Right forelimb (tissue), 1 donor: Measurements from ENCODE around the gene PDHA2.
"Not testable (repeated sequence)": the region's sequence is repeated elsewhere in the genome, so short reads cannot be mapped to it uniquely, and the experiment has no call there.

Source experiments
- DNase-seq: peaks from one replicate; pipeline ENCODE4 v3.0.0-alpha.2; 2018

Gene PDHA2

DNA sequence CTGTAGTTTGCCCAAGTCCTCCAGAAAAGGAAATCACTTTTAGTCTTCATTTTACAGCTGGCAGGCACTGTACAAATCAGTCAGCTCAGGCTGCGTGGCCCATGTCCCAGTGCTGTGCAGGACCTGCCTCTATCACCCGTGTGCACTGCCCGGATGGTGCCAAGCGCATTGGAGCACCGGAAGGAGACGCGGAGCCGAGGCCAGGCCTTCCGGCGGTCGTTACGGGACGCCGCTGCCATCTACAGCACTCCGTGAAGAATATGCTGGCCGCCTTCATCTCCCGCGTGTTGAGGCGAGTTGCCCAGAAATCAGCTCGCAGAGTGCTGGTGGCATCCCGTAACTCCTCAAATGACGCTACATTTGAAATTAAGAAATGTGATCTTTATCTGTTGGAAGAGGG is at the start of gene PDHA2:
Gene PDHA2 (plus strand): TSS at position 203 of the 400 bp plus-strand sequence. CDS start 58 bp downstream, at position 261.
- no peak for DNase-seq

- no peak for DNase-seq
Observed at GRCh38 chr4:95798003-95798402, 41.9 kb upstream of the PDHA2 start.

DNA sequence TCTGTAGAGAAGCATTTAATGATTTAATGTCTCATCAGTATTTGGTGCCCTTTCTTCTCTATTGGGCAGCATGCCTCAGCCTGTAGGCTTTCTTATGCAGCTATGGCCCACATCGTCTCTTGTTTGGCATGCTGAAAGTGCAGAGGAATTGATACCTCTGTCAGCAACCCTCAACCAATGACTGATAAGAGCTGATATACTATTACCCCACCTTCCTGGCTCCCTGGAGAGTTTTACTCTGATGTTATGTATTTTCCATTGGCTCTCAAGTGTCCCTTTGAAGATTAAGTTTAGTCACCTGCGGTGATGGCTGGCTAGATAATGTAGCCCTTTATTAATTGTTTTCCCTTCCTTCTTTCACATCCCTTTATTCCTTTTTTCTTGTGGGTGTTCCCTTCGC is 41.2 kb upstream of the PDHA2 start:
- no peak for DNase-seq

- no peak for DNase-seq
Observed at GRCh38 chr4:95821867-95822266, 18.0 kb upstream of the PDHA2 start.

- no peak for DNase-seq
Observed at GRCh38 chr4:95825546-95825945, 14.3 kb upstream of the PDHA2 start.

DNA sequence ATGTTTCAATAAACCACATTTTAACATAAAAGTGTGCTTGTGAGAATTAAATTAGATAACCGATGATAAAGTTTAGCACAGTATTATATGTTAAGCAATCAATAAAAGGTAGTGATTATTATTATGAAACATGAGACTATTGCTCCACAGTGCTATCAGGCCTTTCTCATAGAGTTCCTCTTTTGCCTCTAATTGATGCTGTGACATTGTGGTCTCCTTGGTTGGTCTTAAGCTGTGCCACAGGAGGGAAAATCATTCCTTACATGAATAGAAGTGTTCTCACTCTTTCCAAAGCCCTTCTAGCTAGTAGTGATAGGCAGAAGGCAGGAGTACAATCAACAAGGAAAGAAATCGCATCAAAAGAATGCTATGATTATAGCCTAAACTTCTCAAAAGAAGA is 9.2 kb upstream of the PDHA2 start:
- no peak for DNase-seq

GRCh38 chr4:95831166-95831565 is 8.7 kb upstream of the PDHA2 start:
- no peak for DNase-seq

GRCh38 chr4:95833711-95834194 is 6.1 kb upstream of the PDHA2 start:
- no peak for DNase-seq

- DNase-seq, result no peak
Observed at GRCh38 chr4:95835672-95836071, 4.2 kb upstream of the PDHA2 start.

GRCh38 chr4:95838192-95838591 is 1.7 kb upstream of the PDHA2 start:
- no peak for DNase-seq

DNA sequence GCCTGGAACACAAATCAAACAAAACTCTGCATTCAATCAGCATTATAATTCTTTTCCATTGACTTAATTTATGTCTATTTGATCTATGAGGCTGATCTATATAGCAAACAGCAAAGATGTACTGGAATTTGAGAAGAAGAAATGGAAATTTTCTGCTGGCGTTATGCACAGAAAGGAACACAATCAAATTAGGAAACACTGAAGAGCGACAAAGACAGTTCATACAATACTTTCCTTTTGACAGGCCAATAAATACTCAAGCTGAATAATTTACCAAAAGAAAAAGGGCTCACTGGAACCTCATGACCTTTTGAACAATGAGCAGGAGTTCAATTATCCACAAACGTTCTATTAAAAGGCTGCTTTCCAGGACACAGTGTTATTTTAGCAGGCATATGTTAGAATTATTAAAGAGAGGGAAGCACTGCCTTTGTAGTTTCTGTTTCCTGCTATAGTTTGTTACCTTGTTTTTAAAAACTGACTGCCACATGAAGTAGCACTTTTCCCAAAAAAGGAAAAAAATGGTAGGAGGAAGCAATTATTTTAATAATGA is 8.1 kb downstream of the PDHA2 start:
- no peak for DNase-seq

DNA sequence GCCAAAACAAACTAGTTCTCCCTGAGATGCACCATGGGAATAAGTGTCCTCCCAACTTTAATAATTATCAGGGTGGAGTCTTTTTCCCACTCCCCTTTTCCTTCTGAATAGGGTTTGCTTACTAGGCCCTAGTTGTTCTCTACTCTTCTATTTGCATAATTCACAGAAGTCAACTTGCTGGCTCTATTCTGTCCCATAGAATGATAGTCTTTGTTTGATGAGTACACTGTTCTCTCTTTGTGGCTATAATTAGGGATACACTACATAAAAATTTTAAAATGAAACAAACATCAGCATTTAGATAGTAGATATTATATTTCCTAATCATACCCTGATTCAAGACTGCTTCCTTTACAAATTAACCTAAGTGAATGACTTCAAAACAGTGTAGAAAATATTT is 10.3 kb downstream of the PDHA2 start:
- no peak for DNase-seq

DNA sequence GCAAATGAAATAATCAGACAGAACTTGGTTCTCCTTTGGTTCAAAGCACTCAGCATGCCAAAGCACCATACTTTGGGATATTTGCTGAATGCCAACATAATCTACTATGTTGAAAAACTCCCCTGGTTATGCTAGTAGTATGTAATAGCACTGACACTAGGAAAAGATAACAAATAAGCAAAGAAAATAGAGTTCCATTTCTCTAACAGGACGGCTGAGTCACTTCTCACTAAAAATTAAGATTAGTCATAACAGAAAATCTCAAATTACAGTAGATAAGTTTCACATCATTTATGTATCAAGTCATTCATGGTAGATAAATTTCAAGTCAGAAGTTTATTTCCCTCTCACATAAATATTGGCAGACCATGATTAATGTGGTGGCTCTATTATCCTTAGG is 17.9 kb downstream of the PDHA2 start:
- no peak for DNase-seq

- DNase-seq, result no peak
Observed at GRCh38 chr4:95867919-95868318, 28.0 kb downstream of the PDHA2 start.

GRCh38 chr4:95869414-95869813 is 29.5 kb downstream of the PDHA2 start:
- DNase-seq, result not testable (repeated sequence)

- no peak for DNase-seq
Observed at GRCh38 chr4:95869961-95870500, 30.1 kb downstream of the PDHA2 start.

- no peak for DNase-seq
Observed at GRCh38 chr4:95877636-95878035, 37.7 kb downstream of the PDHA2 start.

DNA sequence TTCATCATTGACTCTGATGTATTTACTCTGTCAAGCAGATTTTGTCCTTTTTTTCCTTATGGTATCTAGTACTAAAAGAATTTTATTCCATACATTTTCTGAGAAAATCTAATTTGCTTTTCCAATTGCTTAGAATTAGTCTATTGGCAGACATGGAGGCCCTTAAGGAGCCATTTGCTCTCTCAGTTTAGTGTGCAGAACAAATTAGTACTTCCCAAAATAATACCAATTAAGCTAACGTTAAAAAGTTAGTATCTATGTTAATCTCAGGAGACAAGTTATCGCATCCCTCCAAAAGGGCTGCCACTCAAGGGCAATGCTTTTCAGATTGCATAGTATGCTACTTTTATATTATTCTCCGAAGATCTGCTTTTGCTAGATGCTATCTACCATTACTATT is 47.7 kb downstream of the PDHA2 start:
- DNase-seq, result no peak

DNA sequence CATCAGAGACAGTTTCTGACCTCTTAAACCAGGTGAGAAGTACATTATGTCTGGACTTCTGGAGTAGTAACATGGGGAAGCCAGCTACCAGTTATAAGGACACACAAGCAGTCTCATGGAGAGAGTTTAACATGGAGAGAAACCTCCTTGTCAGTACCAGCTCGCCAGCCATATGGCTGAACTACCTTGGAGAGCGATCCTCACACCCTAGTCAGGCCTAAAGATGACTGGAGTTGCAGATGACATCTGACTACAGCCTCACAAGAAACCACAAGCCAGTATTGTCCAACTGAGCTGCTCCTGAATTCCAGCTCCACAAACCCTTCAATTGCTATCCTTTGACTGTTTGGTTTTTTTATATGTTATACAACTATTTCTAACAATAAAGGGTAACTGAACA is 49.8 kb downstream of the PDHA2 start:
- no peak for DNase-seq
